ENCODE measurements around the gene VPS13D.
"Not testable (repeated sequence)": the region's sequence is repeated elsewhere in the genome, so short reads cannot be mapped to it uniquely, and the experiment has no call there.

The VPS13D gene

DNA sequence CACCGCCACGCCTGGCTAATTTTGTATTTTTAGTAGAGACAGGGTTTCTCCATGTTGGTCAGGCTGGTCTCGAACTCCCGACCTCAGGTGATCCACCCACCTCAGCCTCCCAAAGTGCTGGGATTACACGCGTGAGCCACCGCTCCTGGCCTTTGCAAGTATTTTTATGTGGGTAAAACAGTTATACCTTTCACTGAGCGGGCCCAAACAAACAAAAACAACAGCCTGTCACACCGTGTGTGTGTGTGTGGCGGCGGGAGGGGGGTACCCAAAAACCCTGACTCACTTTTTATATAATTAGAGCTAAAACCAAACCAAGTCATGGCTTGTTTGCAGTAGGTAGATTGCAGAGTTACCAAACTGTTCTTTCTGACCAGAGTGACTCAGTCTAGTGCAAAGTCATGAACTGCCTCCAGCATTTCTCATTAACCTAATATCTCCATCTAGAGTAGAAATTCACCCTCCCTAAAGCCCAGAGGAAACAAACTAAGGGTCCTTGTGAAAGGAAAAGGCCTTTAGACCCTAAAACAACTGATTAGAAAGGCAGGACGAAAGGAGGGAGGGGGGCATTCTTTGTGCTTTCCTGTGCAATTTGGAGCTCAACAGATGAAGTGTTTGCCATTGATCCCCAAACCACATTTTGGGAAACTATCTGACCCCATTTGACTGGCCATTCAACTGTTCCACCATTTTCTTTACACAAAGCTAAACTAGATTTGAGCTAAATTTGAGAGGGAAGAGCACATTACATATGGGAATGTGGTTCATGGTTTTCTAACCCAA, 207.2 kb downstream of the VPS13D start:
- no peak for FAIRE-seq

DNA sequence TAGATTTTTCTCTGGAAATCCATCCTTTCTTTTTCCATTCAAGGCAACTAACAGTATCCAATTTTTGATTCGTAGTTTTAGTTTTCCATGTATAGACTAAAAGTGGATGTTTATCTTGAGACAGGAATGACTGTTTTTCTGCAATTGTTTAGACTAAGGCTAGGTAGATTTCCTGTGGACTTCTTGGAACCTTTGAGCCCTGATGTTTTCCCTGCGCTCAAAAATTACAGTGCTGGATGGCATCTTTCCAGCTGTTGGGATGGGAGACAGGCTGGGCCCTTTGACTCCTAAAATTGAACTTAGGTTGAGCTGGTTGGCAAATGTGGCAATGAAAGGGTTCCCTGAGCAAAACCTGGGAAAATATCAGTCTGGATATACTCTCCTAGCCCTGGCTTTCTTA, 207.8 kb downstream of the VPS13D start:
- FAIRE-seq, result no peak

DNA sequence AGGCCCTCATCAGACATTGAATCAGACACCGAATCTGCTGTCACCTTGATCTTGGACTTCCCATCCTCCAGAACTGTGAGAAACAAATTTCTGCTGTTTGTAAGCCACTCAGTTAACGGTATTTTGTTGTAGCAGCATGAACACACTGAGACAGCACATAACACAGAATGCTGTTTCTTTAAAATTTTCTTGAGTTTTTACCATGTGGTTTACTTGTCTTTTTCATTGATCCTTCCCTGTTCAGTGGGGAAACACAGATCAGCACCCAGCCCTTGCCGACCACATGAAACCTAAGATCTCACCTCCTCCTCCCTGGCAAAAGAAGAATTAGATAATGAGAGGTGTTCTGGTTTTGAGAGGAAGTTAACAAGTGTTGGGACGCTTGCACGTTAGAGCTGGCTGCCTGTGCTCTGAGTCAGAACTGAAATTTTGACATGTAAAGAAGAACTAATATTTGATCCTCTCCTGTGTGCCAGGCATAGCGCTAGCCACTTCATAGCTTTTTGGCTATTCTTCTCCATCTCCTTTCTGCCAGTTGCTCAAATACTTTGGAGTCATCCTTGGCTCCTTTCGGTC, 208.6 kb downstream of the VPS13D start:
- FAIRE-seq, result no peak

DNA sequence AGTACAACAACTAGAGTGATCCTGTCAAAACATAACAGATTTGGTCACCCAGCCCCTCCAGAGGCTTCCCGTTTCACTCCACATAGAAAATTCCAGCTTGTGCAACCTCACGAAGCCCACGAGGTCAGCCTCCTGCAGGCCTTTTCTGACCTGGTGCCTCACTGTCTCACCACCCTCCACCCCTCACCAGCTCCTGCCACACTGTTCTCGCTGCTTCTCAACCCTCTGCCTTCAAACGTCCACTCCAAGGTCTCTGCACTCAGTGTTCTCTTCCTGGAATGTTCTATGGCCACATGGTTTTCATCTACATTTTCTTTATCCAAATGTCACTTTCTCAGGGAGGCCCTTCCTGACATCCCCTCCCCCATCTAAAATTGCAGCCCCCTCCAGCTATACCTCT, 209.2 kb downstream of the VPS13D start:
- no peak for FAIRE-seq

DNA sequence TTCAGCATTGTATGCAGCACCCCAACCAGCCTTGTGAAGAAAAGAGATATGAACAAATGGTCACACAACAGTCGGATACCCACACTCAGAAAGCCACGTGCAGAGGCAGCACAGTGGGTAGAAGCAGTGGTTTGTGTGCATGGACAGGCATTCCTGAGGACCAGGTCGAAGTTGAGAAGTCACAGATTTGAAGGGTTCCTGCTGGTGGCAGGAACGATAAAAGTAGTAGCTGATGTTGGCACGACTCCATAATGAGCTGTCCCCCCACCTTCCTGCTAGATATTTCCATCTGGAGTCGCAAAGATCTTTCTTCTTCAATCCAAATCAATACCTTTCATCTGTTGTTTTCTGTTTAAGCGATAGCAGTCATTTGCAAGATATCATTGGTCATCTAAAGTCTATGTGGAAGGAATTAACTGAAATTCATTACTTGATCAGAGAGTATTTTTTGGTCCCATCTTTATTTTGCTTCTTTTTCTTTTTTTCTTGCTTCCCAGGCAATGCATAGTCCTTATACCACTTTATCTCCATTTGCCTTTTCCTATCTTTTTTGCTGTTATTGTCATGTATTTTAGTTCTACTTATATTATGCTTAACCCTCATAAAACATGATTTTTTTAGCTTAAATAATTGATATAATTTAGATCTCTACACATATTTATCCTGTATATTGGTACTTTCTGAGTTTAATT, 211.7 kb downstream of the VPS13D start:
- FAIRE-seq, result no peak

DNA sequence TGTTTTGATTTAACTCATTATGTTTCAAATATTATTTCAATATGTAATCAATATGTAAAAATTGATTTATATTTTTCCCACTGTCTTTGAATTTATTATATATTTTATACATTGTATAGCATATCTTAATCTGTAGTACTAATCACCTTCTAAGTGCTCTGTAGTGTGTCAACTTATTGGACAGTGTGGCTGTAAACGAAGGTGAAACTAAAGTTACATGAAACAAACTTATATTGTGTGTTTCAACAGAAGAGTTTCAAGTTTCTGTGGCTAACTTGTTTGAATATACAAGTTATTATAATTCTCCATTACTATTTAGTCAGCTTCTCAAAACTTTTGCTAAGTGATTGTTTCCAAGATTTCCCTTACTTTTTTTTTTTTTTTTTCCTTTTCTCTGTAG, 212.4 kb downstream of the VPS13D start:
- FAIRE-seq, result no peak

DNA sequence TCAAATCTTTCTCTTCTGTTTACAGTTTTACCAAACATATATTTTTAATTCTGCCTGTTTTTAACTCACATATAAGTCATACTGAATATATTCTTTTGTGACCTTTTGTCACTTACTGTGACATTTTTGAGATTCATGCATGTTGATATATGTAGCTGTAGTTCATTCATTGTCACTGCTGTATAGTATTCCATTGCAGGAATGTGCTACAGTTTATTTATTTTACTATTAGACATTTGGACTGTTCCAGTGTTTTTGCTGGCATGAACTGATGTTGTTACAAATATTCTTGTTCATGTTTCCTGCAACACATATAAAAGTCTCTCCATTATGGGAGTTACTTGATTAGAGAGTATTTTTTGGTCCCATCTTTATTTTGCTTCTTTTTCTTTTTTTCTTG, 213.3 kb downstream of the VPS13D start:
- no peak for FAIRE-seq

DNA sequence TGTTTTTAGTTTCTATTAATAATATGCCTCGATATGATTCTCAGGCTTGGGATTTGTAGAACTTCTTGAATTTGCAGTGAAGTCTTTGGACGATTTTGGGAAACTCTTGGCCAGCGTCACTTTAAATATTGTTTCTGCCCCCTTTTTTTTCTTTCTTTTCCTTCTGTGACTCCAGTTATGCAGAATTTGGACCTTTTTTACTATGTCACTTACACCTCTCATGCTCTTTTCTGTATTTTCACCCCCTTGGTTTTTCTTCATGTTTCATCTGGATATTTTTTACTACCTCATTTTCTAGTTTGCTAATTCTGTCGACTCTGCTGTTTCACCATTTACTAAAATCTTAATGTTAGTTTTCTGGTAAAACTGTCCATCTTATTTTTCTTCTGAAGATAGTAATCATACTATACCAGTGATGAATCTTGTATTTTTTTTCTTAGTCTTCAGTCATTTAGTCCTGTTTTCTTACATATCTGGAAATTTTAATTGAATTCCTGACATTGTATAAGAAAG, 214.6 kb downstream of the VPS13D start:
- FAIRE-seq, result no peak

DNA sequence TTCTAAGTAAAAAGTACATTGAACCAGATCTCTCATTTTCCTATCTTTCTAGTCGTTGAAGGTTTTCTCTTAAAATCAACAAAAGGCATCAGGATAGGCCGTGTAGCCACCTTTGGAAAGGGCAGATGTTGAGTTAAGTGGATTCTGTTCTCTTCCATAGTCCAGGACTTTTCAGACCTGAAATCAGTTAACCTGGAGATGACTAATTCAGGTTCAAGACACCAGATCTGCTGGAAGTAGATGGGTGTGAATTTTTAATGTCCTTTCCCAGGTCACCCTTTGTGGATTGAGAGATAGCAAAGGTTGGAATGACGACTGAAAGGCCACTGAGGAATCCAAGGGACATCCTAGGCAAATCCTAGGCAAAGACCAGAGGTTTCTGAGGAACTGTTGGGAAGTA, 215.4 kb downstream of the VPS13D start:
- FAIRE-seq, result no peak

DNA sequence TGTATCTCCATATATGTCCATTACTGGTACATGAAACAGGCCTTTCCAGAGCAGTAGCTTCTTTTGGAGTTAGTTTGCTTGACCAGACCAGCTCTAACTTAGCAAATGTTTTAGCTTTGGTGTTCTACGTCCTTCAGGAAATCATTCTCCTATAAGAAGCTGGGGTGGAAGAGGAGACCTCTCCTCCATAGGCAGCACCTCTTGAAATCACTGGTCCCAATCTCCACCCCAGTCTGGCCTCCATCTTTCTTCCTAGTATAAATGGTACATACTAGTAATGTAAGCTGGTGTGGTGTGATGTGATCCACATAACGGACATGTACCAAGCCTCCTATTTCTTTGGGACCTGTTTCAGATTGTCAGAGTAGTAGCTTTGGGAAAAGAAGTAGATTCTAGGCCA, 216.8 kb downstream of the VPS13D start:
- no peak for FAIRE-seq

DNA sequence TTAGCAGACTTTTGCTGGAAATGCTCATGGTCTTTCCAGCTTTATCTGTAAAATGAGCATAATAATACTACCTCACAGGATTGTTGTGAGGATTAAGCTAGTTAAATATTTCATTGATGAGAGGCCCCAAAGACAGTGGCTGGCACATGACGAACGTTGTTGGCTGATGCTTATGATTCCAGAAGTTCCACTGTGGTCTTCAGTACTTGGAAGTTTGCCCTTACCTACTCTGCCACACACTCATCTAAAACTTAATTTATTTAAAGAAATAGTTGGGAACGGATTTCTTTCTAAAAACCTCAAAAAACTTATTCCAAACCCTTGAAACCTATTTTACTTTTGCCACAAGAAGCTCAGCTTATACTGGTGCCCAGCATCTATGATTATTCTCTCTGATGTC, 217.5 kb downstream of the VPS13D start:
- FAIRE-seq, result no peak

DNA sequence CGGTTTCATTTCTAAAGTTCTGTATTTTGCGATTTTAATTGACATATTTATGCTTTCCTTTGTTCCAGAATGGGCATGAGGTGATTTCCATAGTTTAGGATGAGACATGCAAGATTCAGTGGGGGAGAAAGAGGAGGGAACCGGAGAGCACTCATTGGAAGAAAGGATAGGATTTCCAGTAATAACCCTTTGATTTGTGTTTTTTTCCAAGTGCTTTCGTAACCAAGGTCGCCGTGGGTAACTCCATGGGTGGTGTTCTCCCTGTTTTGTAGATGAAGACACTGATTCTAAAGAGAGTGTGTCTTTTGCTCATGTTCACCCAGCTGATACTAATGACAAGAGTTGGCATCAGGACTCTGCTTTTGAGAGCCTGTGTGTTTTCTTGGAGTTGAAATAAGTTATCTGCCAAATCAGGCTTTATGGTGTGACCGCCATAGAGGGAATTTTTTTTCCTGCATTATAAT, 218.1 kb downstream of the VPS13D start:
- no peak for FAIRE-seq

DNA sequence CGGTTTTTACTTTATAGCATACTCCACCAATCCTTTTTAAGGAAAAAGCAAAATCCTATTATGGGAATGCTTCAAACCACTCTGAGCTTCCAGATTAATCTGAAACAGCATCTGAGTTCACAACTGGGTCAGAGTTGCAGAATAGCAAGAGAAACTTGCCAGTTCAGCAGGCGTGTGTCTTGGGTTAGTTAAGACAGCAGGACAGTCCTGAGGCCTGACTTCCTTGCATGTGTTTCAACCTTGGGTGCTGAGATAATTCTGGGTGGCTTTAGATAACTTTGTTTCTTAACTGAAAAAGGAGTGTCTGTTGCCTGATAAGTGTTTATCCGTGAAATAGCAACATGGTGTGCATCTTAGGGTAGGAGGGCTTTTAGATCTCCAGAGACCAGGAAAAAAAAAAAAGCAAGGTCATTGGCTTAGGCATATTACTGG, 218.9 kb downstream of the VPS13D start:
- FAIRE-seq, result no peak

DNA sequence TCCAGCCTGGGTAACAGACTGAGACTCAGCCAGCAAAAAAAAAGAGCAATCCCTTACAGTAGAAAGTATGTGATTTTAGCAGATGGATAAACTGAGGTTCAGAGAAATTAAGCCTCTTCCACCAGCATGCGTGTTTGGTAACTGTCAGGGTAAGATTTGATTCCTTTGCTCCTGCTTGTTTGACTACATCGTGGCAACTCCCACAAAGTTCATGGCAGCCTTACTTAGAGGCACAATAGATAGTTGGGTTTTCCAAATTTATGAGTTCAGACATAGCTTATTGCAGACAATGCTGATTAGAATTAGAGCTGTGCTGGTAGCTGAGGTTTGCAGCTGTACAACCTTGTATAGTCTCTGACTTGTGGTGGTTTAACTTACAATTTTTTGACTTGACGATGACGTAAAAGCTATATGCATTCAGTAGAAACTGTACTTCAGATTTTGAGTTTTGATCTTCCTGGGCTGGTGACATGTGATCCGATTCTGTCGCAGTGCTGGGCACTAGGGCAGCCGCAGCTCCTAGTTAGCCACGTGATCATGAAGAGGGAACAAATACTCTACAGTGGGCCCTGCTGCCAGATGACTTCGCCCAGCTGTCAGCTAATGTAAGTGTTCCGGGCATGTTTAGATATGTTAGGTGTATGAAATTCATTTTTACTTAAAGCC, 220.4 kb downstream of the VPS13D start:
- no peak for FAIRE-seq

DNA sequence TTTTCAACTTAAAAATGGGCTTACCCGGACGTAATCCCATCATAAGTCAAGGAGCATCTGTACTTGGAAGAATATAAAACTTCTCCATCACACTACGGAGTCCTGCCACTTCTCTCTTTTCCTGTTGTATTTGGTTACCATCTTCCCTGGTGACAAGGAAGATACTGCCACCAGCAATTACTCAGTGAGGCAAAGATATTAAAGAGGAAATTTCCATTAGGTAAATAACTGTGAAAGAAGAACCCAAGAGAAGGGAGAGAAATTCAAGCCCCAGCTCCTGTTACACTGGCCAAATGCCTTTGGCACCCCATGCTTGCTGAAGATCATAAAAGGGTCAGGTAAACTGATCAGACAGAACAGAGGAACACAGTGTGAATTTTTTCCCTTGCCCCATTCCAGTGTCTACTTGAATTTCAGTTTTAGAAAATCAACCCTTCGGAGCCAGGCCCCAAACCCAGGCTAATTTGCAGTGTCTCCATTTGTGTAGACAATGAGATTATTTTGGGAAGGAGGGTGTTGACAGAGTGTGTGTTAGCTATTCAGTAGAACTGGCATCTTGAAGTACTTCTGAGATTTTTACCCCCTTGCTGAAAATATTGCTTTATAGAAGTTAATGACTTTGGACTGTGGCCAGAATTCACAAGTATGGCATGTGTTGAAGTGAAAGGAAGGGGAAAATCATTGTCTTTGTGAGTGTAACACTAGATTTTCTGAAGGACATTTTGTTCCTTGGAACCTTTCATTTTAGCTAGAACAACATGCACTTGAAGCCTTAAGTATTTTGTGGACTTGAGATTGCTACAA, 221.1 kb downstream of the VPS13D start:
- no peak for FAIRE-seq

DNA sequence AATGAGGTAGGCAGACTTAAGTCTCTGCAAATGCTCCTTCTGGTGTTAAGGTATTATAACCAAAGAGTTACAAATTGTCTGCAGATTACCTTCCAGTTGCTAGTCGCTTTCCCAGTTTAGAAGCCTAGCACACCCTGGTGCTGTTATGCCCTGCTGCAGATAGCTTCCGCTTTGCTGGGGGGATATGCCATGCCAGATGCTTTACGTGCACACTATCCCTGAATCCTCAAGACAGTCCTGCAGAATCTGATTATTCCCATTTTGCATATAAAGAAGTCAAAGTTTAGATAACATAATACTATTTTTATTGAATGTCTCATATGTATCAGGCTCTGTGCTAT, 221.7 kb downstream of the VPS13D start:
- FAIRE-seq, result no peak

DNA sequence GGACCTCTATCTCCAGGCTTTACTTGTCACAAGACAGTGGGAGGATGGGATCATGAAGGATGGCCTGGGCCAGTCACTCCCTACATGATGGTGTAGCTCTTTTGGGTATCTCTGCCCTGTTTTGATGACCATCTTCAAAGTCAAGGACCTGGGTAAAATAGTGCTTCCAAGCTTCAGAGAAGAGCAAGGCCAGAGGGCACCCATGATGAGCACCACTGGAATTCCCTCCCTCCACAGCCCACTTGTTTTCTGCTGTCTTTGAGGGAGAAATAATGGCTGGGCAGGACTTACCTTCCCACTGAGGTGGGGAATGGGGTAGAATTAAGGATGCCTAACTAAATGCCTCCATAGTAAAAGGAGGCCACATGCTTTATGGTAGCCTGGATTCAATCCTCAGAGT, 222.4 kb downstream of the VPS13D start:
- no peak for FAIRE-seq

DNA sequence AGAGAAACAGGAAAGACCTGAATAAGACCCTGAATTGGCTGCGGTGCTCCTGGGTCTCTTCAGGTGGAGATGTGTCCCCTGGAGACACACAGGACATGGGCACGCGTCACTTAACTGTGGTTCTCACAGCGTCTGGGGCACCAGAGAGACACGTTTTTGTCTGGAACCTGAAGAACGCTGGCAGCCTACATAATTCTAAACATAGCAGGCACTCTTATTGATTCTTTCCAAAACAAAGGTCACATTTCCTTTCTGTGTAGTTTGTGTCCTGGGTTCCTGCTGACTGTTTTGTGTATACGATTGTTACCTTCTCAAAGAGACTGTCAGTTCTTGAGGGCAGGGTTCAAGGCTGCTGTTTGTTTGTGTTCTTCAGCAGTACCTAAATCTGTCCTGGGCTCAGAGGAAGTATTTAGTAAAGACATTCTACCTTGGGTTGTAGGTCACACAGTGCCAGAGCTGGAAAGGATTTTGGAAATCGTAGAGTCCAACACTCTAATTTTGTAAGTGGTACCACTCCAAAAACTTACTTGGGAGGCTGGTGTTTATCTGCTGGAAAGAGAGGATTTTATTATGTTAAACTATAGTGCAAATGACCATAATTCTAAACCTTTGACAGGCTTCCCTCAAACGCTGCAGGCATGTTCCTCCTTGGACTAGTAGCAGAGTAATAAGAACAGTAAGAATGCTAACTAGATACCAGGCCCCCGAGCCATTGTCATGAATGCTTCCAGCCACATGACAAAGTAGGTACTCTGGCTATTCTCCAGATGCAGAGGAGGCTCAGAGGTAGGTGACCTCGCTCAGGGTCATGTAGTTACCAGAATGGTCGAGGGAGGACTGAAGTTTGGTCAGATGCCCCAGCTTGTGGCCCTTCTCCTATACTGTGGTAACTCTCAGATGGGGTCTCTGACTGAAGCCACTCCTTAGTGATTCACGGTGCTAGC, 223.8 kb downstream of the VPS13D start:
- FAIRE-seq, result no peak

DNA sequence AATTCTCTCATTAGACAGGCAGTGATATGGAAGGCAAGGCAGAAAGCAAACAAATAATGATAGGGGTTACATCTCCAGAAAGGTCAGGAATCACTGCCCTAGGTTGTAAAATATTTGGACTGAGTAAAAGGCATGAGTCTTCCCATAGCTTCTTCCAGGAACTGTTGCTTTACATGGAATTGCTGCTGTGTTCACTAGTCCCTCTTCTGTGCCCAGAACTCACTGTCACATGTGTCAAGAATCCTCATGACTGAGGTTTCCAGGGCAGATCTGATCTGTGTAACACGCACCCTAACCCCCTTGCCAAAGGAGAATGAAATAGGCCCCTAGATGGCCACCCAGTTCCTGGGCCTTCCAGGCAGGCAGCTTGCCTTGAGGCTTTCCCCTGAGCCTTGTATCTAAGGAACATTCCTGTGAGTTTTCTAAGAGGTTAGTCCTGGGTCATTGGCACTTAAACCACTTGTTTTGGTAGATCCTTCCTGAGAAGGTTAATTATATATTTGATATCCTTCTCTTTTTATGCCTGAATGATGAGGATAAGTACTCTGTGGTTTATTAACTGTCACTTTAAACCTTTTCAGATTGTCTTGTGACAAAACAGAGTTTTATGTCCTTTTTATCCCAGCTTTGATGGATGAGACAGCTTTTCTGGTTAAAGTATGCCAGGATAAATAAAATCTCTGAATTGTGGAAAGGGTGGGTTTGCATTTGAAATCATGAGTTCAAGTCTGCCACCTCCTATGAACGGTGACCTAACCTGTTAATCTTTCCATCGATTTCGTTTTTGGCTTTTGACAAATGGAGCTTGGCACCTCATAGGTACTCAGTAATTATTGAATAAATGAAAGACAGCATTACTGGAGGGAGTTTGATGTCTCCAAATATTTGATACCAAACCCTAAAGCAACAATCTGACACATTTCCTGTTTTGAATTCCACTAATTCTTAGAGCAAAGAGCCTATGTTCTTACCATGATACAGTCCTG, 224.9 kb downstream of the VPS13D start:
- no peak for FAIRE-seq

DNA sequence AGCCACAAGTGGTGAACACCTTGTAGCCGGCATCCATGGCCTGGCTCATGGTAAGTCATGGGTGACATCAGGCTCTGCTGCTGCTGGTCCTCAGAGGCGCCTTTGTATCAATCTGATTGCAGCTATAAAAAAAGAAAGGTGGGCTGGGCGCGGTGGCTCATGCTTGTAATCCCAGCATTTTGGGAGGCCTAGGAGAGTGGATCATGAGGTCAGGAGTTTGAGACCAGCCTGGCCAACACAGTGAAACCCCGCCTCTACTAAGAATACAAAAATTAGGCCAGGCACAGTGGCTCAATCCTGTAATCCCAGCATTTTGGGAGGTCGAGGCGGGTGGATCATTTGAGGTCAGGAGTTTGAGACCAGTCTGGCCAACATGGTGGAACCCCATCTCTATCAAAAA, 226.3 kb downstream of the VPS13D start:
- not testable (repeated sequence) for FAIRE-seq
